Retinal pigment epithelial cell (primary cell): ENCODE measurements around the gene NUP54.

Experiments used
- DNase-seq: peaks from one replicate; pipeline ENCODE4 v3.0.0-alpha.2; 2010; ENCODE audit warnings: low read depth
- H3K4me3 ChIP-seq: 2 replicates; pipeline ENCODE4 v1.5.1; 2011; ENCODE audit warnings: mild to moderate bottlenecking, low read length, control low read depth, moderate library complexity
- TF ChIP-seq, protein P1 (sequence below): conservative IDR thresholded peaks from 2 replicates; pipeline ENCODE4 v1.5.1; 2011; ENCODE audit warnings: low read depth, low read length, control low read depth, inconsistent platforms

NUP54 gene, protein sequence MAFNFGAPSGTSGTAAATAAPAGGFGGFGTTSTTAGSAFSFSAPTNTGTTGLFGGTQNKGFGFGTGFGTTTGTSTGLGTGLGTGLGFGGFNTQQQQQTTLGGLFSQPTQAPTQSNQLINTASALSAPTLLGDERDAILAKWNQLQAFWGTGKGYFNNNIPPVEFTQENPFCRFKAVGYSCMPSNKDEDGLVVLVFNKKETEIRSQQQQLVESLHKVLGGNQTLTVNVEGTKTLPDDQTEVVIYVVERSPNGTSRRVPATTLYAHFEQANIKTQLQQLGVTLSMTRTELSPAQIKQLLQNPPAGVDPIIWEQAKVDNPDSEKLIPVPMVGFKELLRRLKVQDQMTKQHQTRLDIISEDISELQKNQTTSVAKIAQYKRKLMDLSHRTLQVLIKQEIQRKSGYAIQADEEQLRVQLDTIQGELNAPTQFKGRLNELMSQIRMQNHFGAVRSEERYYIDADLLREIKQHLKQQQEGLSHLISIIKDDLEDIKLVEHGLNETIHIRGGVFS

DNA sequence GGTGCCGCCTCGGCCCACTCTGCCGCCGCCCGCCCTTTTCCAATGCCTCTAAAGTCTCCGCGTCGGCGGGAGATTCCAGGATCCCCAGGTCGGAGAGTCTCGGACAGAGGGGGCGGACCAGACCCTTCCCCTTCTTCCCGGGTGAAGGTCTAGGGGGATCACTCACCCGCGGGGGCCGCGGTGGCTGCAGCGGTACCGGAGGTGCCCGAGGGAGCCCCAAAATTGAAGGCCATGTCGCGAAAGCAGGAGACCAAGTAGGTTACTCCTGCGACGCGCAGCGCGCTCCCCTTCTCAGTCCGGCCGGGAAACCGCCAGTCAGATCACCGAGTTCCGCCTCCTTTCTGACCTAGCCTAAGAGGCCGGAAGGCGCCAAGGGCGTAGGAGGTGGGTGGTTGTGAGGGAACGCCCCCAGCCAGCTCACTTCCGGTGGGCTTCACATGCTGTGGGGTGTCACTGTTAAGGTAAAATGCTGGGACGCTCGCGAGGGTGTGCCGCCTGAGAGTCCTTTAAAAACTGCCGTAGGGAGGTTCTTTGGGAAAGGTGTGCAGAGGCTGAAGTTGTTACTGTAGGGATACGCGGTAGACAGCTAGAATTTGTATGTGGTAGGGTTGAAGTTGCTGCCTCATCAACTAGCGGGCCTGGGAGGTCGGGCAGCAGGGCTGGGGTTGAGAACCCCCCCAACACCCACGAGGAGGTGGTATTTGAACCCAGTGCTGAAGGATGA lies at the start of gene NUP54:
NUP54 (minus strand) TSS at position 256 of the 724 bp plus-strand sequence; CDS start at position 233, 23 bp downstream.
- peak within 1 kb of the TSS; percentile 88 for H3K4me3 ChIP-seq
- TF ChIP-seq, protein P1, sequence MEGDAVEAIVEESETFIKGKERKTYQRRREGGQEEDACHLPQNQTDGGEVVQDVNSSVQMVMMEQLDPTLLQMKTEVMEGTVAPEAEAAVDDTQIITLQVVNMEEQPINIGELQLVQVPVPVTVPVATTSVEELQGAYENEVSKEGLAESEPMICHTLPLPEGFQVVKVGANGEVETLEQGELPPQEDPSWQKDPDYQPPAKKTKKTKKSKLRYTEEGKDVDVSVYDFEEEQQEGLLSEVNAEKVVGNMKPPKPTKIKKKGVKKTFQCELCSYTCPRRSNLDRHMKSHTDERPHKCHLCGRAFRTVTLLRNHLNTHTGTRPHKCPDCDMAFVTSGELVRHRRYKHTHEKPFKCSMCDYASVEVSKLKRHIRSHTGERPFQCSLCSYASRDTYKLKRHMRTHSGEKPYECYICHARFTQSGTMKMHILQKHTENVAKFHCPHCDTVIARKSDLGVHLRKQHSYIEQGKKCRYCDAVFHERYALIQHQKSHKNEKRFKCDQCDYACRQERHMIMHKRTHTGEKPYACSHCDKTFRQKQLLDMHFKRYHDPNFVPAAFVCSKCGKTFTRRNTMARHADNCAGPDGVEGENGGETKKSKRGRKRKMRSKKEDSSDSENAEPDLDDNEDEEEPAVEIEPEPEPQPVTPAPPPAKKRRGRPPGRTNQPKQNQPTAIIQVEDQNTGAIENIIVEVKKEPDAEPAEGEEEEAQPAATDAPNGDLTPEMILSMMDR, result no peak
- DNase-seq, result peak; percentile 81

DNA sequence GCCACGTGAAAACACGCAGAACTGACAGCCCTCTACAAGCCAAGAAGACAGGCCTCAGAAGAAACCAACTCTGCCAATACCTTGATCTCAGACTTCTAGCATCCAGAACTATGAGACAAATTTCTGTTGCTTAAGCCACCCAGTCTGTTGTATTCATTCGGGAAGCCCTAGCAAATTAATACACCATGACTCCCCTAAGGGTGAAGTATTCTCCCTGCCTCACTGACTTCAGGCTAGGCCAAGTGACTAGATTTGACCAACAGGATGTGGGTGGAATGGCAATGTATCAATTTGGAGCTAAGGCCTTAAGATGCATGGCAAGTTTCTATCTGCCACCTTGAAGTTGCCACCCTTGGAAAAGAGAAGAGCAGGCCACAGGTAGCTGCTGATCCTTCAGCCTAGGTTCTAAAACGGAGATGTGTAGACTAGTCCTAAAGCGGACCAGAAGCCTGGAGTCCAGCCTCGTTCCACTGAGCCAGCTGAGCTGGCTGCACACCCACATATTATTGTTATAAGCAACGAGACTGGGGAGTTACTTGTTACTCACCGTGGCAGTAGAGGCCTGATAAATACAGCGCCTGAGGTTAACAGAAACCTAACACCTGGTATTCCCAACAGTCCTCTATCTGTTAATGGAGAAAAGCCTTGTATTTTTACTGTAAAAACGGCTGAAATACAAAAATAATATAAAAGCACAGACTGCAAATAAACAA lies 49.0 kb upstream of the NUP54 start:
- DNase-seq, result no peak
- no peak overlapping the region for H3K4me3 ChIP-seq
- TF ChIP-seq, protein P1, result no peak

DNA sequence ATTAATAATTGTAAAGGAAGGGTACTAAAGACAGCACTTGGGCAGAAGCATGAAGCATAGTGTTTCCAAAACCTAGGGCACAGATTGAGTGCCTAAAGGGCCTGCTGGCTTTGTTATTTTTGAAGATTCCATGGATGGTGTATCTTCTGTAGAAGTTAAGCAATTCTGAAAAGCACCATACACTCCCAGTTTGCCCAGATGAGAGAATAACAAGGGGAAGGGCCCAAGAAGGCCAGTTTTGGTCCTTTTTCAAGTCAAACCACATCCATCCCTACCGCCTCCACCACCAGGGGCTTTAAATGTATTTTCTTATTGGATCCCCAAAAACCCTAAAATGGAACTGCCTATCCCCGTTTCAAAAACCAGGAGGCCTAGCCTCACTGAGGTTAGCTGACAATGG lies 48.2 kb upstream of the NUP54 start:
- DNase-seq, result no peak
- TF ChIP-seq, protein P1, result no peak
- H3K4me3 ChIP-seq, result no peak overlapping the region

DNA sequence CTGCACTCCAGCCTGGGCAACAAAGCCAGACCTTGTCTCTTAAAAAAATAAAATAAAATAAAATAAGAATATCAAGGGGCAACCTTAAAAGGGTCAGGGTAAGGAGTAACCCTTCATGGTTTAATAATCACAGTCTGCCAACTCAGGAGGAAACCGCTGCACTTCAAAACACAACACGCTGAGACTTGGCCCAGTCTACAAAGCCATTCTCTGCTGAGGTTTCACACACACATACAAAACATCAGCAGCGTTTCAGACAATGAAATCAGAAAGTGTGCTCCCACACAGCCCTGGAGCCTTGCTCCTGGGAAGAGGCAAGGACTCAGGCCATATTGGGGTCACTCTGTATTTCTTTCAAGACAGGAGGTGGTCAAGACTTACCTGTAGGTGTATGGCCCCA lies 47.1 kb upstream of the NUP54 start:
- H3K4me3 ChIP-seq, result no peak overlapping the region
- no peak for DNase-seq
- TF ChIP-seq, protein P1, result no peak

DNA sequence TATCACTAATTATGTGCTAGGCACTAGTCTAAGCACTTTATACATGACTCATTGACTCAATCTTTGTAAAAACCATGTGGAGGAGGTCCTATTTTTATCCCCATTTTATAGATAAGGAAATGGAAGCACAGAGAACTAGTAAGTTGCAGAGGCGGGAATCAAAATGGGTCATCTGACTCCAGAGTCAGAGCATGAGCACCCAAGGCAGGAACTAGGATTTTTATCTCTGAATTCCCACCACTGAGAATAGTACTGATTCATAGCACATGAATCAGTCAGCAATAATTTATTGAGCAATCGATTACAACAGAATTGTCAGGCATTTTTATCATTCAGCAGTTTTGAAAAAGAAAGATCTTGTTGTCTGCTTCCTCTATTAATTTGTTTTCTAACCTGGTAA lies 46.1 kb upstream of the NUP54 start:
- DNase-seq, result peak; percentile 87

DNA sequence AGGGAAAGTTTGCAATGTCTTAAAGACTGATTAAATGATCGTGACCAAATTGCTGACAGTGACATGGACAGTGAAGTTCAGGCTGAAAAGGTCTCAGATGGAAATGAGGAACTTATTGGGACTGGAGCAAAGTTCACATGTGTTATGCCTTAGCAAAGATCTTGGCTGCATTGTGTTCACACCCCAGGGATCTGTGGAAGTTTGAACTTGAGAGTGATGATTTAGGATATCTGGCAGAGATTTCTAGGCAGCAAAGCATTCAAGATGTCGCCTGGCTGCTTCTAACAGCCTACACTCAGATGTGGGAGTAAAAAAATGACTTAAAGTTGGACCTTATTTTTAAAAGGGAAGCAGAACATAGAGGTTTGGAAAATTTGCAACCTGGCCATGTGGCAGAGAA lies 44.0 kb upstream of the NUP54 start:
- no peak overlapping the region for H3K4me3 ChIP-seq
- TF ChIP-seq, protein P1, result no peak
- no peak for DNase-seq

More for the DNA sequence above, 46.1 kb upstream of the NUP54 start:
- TF ChIP-seq, protein P1, result no peak
- no peak overlapping the region for H3K4me3 ChIP-seq
